GM15510 (cell line): Measurements from ENCODE around the gene ABCB4.

Experiments
- POLR2A ChIP-seq: IDR thresholded peaks from 3 replicates; pipeline ENCODE4 v1.6.1; 2011; ENCODE audit warnings: borderline replicate concordance; ENCODE audit not compliant: insufficient read length; ENCODE audit errors: extremely low read depth

Gene ABCB4

DNA sequence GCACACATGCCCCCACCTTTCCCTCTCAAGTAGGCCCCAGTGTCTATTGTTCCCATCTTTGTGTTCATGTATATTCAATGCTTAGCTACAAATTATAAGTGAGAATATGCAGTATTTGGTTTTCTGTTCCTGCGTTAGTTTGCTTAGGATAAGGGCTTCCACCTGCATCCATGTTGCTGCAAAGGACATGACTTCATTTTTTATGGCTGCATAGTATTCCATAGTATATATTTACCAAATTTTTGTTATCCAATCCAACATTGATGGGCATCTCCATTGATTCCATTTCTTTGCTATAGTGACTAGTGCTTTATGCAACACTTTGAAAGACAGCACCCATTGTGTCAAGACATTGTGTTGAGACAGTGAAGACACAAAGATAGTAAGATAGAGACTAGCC is 19.0 kb upstream of the ABCB4 start:
- TF ChIP-seq POLR2A: no peak

DNA sequence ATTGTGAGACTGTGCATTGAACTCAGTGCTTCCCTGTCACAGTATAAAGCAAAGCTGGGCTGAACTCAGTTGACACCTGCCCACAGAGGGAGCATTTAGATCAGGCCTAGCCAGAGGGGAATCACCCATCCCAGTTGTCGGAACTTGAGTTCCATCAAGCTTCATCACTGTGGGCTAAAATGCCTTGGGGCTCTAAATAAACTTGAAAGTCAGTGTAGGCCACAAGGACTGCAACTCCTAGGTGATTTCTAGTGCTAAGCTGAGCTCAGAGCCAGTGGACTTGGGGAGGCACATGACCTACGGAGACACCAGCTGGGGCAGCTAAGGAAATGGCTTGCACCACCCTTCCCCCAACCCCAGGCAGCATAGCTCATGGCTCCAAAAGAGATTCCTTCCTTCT is 7.7 kb upstream of the ABCB4 start:
- no peak for TF ChIP-seq POLR2A

GRCh38 chr7:87482115-87482514 is 6.6 kb upstream of the ABCB4 start:
- no peak for TF ChIP-seq POLR2A

- TF ChIP-seq POLR2A: no peak
These were observed 4.9 kb upstream of the ABCB4 start for GRCh38 chr7:87480386-87480785.

GRCh38 chr7:87479951-87480350 is 4.5 kb upstream of the ABCB4 start:
- TF ChIP-seq POLR2A: no peak

DNA sequence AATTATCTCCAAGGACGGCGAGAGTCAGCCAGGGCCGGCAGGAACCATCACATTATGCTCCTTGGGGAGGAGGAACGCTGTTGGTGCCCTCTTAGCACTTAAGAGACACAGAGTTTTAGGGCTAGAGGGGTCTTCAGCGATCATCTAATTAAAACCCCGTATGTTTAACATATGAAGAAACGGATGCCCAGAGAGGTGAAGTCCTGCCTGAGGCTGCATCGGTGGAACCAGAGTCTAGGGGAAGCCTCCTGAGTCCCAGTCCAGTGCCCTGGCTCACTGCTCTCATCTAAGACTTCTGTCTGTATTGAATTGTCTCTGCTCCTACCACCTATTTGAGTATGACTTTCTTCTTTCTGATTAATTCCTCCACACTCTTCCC is 688 bp upstream of the ABCB4 start:
- TF ChIP-seq POLR2A: no peak

DNA sequence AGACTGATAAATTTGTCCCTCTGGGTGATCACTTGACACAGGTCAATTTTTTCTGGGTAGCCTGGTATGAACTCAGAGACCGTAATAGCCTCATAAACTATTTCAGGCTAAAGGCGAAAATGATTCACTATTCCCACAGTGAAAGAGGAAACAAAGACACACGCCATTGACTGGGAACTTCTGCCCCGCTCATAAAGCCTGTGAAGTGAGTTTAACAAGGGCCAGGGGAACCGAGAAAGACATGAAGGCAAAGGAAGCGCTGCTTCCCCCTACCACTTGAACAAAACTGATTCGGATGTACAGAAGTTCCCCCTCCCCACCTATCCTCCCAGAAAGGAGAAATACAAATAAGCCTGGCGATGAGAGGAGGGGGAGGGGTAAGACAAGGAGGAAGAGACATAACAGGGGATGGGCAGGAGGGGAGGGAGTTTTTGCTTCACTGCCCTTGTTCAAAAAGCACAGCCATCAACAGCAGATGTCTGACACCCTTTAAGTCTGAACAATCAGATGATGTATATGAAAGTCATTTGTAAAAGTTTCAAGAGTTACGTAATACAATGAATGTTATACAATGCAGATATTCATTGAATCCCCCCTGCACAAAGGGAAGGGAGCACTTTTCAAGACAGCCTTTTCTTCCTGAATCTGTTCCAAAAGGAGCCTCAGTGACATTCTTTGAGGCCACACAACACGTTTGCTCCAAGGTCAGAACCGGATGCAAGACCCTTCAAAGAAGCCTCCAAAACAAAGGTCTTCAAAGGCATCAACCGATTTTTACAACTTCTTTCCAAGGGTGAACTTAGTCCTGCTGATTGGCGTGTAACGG is 734 bp downstream of the ABCB4 start:
- no peak for TF ChIP-seq POLR2A

DNA sequence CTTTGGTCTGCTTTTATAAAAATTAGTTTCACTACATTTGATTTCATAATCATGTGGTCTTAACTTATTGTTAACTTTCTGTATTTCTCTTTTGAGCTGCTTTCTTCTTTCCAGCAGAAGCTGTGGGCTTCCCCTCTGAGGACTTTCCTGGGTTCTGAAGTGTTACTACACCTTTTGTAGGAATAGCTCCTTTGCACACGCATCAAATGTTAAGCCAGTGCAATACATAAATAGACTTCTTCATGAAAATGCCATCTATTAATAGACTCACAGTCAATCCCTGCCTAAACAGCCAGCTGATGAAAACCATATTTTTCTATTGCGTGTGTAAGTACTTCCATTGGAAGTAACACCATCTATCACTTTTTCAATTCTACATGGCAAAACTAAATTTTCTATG is 1.5 kb downstream of the ABCB4 start:
- TF ChIP-seq POLR2A: no peak

- TF ChIP-seq POLR2A: no peak
These were observed 2.3 kb downstream of the ABCB4 start for GRCh38 chr7:87473192-87473591.

- no peak for TF ChIP-seq POLR2A
These were observed 4.0 kb downstream of the ABCB4 start for GRCh38 chr7:87471473-87471872.

DNA sequence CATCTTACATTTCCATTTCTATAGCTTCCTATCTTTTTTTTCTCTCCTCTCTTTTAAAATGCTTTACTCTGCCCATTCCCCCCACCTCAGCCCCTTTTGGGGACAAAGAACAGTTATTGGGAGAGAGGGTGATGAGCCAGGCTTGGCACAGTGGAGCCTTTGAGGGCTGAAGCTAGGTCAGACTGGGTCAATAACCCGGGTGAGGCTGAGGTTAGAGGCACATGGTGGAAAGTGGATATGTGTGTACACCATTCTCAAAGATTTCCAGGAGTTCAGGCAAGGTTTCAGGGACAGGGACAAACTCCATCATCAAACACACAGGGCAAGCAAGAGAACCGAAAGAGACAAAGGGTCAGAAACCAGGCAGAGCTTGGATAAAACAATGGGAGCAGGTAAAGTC is 11.5 kb downstream of the ABCB4 start:
- no peak for TF ChIP-seq POLR2A

DNA sequence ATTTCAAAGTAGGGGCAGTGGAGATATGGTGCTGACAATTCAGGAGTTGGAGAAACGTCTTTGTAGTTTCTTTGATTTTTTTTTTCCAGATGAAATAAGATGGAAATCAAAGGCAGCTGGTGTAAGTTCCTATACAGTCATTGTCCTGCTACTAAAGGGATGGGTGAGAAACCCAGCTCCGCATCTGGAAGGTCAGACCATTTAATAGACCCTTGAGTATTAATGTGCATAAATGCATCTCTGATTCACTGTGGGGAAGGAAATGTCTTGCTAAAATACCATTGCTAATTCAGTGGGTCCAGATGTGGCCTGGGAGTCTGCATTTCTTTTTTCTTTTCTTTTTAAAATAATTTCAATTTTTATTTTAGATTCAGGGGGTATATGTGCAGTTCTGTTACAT is 15.5 kb downstream of the ABCB4 start:
- TF ChIP-seq POLR2A: no peak

- TF ChIP-seq POLR2A: no peak
These were observed 17.3 kb downstream of the ABCB4 start for GRCh38 chr7:87458148-87458547.

DNA sequence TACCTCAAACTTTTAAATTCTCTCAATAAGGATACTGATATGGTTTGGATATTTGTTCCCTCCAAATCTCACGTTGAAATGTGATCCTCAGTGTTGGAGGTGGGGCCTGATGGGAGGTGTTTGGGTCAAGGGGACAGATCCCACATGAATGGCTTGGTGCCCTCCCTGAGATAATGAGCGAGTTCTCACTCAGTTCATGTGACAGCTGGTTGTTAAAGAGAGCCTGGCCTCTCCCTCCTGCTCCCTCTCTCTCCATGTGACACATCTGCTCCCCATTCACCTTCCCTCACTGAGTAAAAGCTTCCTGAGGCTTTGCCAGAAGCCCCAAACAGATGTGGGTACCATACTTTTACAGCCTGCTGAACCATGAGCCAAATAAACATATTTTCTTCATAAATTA is 19.2 kb downstream of the ABCB4 start:
- TF ChIP-seq POLR2A: no peak

- no peak for TF ChIP-seq POLR2A
These were observed 23.2 kb downstream of the ABCB4 start for GRCh38 chr7:87452279-87452678.

DNA sequence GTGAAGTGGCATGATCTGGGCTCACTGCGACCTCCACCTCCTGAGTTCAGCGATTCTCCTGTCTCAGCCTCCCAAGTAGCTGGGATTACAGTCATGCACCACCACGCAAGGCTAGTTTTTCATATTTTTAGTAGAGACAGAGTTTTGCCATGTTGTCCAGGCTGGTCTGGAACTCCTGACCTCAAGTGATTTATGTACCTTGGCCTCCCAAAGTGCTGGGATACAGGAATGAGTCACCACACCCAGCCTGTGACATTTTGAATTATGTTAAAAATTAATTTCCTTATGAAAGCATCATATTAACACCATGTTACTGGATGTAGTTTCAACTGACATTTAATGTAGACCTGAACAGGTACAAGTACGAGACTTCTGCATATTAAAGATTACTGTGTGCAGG is 24.3 kb downstream of the ABCB4 start:
- no peak for TF ChIP-seq POLR2A

DNA sequence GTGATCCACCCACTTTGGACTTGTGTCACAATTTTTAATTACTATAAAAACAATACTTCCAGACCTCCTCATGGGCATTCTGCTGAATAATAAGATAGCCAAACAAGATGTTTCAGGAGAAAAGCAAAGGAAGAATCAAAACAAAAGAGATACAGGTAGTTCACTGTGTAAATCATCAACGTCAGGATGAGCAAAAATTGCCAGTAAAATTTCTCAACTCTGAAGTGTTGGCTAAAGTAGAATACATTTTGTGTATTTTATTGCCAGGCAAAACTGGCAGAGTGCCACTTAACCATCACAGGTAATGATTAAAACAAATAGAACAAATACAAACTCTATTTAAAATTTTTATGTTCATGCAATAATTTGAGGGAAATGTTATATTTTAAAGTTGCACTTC is 24.8 kb downstream of the ABCB4 start:
- no peak for TF ChIP-seq POLR2A
